Right ventricle myocardium inferior (tissue), 1 donor: ENCODE data around the gene RAB36. TPM values are rescaled to one million over a fixed set of nuclear protein-coding genes. Genes with fewer than 3 reads are reported as not detected.

Source experiments
- ATAC-seq: fragments of 200-7000 bp; cut with Tn5 transposase; one replicate; pipeline ENCODE4 v1.9.1; 2020; ENCODE audit warnings: mild to moderate bottlenecking, moderate library complexity
- DNase-seq: peaks from one replicate; pipeline ENCODE4 v3.0.0; 2021; ENCODE audit errors: missing footprints
- intact Hi-C: fragments of 100-400 bp; cut with DNase I; formaldehyde crosslinking; loops from one replicate; pipeline ENCODE4 v1.11.0; 2022
- long read RNA-seq: library from polyadenylated mRNA; unstranded; transcript quantifications from one replicate; pipeline ENCODE4 v2.0.0, GENCODE V29; 2021
- total RNA-seq: library from RNA; stranded (reverse); fragmentation: NEBNext Ultra II Directional; extraction: Animal tissue kit (Norgen Biotek cat#: 25700); gene quantifications from one replicate; pipeline ENCODE4 v1.2.1, GENCODE V29; 2021
- donor health status: DM: no; HTN: yes; CAD: no; lungs with severe emphysema.

The RAB36 gene, protein sequence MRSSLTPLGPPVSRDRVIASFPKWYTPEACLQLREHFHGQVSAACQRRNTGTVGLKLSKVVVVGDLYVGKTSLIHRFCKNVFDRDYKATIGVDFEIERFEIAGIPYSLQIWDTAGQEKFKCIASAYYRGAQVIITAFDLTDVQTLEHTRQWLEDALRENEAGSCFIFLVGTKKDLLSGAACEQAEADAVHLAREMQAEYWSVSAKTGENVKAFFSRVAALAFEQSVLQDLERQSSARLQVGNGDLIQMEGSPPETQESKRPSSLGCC
- total RNA-seq, result 0.54 TPM
- long read RNA-seq, partial matches to known transcripts, result 0 of 1 reads
- long read RNA-seq, other reads (novel, unspliced or antisense), result 0 of 1 reads

- ATAC-seq (peak; percentile 79), DNase-seq (peak; percentile 98)
- intact Hi-C loops, result no loop called here
These were observed at the start of gene RAB36 for GRCh38 chr22:23144932-23145877. RAB36 (plus strand) TSS chr22:23145477; CDS start chr22:23146617, 1,140 bp downstream.

- no peak for DNase-seq
- intact Hi-C loops, result no loop called here
These were observed 49.4 kb upstream of the RAB36 start for GRCh38 chr22:23095733-23096342.

DNA sequence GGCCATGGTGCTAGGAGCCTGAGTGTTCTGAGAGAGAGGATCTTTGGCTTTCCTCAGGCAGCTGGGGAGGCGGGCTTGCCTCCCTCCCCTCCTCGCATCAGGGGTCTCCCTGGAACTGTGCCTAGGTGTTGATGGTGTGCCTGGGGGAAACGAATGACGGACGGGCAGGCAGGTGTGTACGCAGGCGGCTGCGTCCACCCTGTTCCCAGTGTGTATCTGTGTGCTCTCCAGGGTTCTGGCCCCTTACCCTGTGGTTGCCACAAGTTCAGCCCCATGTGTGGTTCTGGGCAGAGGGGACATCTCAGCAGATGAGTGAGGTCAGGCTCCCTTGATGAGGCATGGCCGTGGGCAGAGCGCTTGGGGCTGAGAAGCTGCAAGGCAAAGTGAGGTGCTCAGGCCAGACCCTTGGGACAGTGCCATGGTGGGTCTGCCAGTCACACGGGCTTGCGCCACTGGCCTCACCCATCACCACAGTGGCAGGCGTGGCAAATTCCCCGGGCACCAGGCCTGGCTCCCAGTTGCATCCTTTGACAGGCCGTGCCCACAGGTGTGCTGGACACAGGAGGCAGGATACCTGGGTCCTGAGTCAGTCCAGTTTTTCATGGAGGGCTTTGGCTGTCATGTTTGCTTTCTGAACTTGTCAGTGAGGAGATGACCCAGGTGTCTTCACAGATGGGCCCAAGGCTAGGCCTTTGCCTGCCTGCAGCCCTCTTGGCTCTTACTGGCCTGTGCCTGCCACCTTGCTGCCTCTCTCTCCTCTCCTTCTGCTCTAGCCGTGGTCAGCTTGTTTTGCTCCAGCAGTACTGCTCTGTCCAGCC lies 47.7 kb upstream of the RAB36 start:
- intact Hi-C loops, result no loop called here
- ATAC-seq, result no peak
- no peak for DNase-seq

More at GRCh38 chr22:23095733-23096342, 49.4 kb upstream of the RAB36 start:
- ATAC-seq, result no peak

DNA sequence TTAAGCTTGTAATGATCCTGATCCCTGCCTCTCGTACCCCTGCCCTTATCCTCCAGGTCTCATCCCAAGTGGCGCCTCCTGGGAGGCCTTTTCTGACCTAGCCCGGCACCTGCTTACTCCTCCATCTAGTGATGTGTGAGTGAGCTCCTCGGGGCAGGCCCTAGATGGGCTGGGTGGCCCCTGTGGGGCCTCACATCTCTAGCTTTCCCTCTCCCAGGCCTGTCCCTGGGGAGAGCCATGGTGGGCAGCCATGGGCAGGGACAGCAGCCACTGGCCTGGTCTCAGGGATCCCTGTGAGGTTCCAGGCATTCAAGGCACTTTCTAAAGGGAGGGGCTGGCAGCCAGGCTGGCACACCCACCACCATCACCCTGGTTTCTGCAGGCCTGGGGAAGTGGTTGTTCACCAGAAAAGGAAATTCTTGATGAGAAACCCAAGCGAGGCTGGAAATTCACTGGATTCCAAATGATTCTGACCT lies 47.0 kb upstream of the RAB36 start:
- ATAC-seq, result no peak
- intact Hi-C loops, result no loop called here
- no peak for DNase-seq

GRCh38 chr22:23098718-23099530 lies 46.4 kb upstream of the RAB36 start:
- ATAC-seq, result peak; percentile 93
- intact Hi-C loops, result no loop called here
- DNase-seq, result peak; percentile 75

DNA sequence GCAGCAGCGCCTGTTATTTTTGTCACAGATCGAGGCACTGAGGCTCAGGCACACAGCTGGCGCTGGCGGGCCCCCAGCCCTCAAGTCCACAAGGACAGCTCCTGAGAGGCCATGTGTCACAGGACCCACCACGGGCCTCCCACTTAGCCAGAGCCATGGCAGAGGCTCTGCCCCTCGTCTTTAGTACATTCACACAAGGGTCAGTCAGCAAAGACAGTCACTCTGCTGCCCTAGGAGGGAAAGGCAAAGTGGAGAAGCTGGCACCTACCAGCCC lies 45.8 kb upstream of the RAB36 start:
- ATAC-seq (no peak), DNase-seq (no peak)
- intact Hi-C loops, result no loop called here

- ATAC-seq (no peak), DNase-seq (no peak)
- intact Hi-C loops, result no loop called here
These were observed 45.0 kb upstream of the RAB36 start for GRCh38 chr22:23100124-23100801.

- DNase-seq, result no peak
- no peak for ATAC-seq
- intact Hi-C loops, result no loop called here
These were observed 43.8 kb upstream of the RAB36 start for GRCh38 chr22:23101524-23101923.

GRCh38 chr22:23102002-23102655 lies 43.1 kb upstream of the RAB36 start:
- intact Hi-C loops, result no loop called here
- DNase-seq (no peak), ATAC-seq (no peak)

DNA sequence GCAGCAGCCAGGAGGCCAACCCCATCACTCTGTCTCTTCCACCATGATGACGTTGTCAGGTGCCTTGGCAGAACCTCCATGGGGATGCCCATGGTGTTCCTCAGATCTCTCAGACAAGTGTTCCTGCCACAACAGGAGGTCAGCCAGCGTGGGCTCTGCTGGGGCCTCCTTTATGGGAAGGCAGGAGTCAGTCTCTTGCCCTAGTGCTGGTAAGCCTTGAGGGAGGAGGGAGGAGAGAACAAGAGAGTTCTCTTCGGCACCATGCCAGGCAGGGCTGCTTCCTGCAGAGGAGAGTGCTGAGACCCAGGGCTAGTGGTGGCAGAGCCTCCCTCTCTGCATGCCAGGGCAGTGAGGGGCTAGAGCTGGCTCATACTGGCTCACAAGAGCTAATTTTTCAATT lies 42.5 kb upstream of the RAB36 start:
- no peak for DNase-seq
- intact Hi-C loops, result no loop called here
- no peak for ATAC-seq

DNA sequence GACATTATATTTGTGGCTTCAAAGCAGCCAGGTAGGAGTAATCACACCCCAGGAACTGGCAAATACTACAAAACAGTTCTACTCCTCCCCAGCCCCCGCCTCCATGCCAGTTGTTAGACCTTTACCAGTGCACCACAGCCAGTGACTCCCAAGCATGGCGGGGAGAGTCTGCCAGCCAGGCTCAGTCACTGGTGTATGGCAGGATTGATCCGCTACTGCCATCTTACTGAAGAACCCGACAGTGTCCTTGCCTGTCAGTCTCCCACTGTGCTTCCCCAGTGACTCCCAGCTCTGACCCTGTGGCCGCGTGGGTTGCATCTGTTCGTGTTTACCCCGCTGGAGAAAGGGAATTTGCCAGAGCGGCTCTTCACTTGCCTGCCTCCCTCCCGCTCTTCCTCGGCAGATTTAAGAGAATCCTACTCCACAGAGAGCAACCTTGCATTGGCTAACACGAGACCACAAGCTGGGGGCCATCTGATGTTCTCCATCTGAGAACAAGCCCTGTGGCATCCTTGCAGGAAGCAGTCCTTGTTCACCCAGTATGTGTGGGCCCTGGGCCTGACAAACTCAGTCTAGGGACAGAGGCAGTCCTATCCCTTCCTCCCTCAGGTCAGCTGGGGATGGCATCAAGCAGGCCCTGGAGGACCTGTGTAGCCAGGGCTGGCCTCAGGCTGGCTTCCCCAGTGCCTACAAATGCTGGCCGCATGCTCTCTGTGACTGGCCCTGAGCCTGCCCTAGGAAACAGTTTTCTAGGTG lies 41.9 kb upstream of the RAB36 start:
- intact Hi-C loops, result no loop called here
- no peak for ATAC-seq
- DNase-seq, result no peak

DNA sequence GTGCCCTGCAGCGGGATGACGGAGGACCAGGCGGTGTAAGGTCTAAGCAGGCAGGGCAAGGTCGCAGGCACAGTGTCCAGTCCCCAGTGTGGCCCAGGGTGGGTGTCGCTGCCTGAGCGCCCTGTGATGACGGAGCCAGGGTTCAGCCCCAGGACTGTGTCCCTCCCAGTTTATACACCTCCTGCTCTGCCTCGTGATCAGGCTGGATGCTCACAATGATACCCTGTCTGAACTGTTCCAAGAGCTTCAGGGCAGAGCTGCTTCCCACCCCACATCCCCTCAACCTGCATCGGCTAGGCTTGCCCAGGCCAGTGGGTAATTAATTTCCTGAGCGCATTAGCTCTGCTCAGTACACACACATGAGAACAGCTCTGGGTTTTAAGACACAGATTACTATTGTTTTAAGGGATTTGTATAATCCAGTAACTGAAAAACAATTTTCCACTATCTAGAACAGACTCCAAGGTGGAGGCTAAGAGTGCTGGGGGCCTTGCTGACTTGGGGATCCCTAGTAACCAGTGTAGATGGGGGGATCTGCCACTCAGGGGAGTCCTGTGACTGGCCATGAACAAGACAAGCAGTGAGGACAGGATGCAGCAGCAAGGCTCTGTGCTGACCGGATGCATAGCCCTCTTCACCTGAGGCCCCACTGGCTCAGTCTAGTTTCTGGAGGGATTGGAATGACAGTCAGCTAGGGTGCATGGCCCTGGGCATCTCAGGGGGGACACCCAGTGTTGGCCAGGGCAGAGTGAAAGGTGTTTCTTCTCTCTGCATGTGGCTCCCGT lies 40.9 kb upstream of the RAB36 start:
- no peak for DNase-seq

GRCh38 chr22:23105304-23105703 lies 40.0 kb upstream of the RAB36 start:
- DNase-seq (no peak), ATAC-seq (no peak)
- intact Hi-C loops, result no loop called here

More for the DNA sequence above, 40.9 kb upstream of the RAB36 start:
- ATAC-seq, result no peak
- intact Hi-C loops, result no loop called here

DNA sequence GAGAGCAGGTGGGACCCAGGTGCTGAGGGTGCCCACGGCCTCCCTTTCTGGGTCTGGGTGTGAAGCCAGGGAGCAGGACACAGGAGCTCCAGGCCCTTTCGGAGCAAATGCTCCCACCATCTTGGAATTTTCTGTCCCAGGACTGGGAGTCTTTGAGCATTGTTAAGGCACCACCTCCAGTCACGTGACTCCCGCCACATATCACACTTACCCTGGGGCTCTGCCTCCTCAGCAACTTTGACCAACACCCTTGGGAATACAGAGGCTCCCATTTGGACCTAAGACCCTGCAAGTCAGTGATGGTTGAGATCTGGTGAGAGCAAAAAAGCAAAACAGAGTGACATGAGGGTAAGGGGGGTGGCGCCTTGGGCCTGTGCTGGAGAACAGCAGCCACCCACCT lies 39.4 kb upstream of the RAB36 start:
- intact Hi-C loops, result no loop called here
- DNase-seq (no peak), ATAC-seq (no peak)

DNA sequence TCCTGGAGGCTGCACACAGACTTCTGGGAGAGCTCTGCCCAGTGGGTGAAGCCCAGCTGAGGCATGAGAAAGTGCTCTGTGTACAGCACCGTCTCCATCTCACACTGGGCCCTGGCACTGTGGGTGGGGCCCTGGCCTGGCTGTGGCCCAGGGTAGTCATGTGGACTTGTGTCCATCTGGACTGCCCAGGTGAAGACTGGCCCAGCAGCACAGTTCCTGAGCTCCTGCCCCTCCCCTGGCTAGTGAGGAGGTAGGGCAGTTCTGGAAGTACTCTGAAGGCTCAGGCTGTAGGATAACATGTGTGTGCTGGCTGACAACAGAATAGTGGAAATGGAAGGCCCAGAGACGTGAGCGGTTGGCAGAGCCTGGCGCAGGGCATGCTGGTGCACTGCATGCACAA lies 38.9 kb upstream of the RAB36 start:
- ATAC-seq, result peak; percentile 7
- no peak for DNase-seq
- intact Hi-C loops, result no loop called here
